Measurements from ENCODE around the gene TGM2. TPM values are rescaled to one million over a fixed set of nuclear protein-coding genes. Genes with fewer than 3 reads are reported as not detected.
"Not testable (repeated sequence)": the region's sequence is repeated elsewhere in the genome, so short reads cannot be mapped to it uniquely, and the experiment has no call there.

TGM2 gene
- total and polyA plus RNA-seq, 4 donors, result 12.9 to 63.3 (median 19.6) TPM

DNA sequence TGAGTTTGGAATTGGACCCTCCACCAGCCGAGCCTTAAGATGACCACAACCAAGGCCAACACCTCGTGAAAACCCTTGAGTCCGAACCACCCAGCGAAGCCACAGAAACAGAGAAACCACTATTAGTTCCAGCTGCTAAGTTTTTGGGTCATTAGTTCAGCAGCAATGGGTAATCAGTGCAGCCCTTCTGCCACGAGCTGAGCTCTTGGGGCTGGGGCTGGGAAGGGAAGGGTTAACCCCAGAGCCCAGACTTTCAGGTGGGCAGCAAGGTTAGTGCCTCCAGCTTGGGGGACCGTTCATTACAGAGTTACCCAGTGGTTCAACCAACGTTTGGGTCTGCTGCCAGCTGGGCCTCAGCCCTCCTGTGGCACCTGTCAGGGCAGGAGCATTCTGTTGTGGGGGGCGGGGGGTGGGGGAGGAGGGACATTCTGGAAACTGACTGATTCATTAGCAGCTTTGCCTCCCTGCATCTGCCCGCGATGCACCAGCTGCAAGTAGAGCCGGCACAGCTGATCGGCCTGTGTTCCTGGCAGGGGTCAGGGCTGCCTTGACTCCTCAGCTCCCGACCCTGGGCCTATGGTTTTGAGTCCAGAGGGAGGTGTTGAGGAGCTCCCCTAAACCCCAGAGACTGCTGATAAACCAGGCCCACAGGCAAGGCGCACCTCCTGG, 52.7 kb downstream of the TGM2 start:
- 69% methylated on average over 13 of the region's 14 CpGs for WGBS (ENCODE audit: insufficient coverage)
- H3K36me3 ChIP-seq (ENCODE audit: control insufficient read depth, insufficient read depth, low read length), result no peaks in the 10 kb centered on the region
- no peak for DNase-seq (ENCODE audit: low read depth in 4 of 6, low spot score in 6 of 6)
- H3K27ac ChIP-seq (ENCODE audit: low read depth, low read length), result no peak overlapping the region
- H3K9me3 ChIP-seq (ENCODE audit: control insufficient read depth, insufficient read depth, low read length), result no peaks in the 10 kb centered on the region
- H3K4me3 ChIP-seq (ENCODE audit: low read depth, low read length), result no peak overlapping the region
- peaks cover 17% of the 10 kb centered on the region for H3K4me1 ChIP-seq (ENCODE audit: control insufficient read depth, insufficient read depth, low read length)
- no peaks in the 10 kb centered on the region for H3K27me3 ChIP-seq (ENCODE audit: control insufficient read depth, insufficient read depth, low read length)

DNA sequence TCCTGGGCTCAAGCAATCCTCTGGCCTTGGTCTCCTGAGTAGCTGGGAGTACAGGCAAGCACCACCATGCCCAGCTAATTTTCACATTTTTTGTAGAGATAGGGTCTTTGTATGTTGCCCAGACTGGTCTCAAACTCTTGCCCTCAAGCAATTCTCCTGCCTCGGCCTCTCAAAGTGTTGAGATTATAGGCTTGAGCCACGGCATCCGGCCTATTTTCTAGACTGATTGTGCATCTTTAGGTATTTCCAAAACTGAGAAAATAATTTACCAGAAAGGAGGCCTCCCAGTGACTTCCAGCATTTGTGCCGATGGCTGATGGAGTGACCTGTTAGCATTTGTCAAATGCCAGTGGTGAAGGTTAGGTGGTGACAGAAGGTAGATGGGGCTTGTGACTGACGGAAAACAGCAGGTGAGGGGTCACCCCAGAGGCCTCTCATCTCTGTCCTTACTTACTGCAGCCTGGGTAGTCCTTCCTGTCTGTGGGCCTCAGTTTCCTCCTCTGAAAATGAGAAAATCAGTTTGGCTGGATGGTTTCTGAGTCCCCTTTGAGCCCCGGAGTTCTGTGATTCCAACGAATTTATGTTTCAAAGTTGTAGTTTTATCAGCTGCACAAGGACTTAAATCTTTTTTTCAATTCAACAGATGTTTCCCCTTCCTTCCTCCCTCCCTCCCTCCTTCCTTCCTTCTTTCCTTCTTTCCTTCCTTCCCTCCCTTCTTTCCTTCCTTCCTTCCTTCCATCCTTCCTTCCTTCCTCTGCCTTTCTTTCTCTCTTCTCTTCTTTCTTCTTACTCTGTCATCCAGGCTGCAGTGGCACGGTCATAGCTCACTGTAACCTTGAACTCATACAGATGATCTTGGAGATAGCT, 53.5 kb downstream of the TGM2 start:
- no peaks in the 10 kb centered on the region for H3K9me3 ChIP-seq (ENCODE audit: control insufficient read depth, insufficient read depth, low read length)
- H3K27ac ChIP-seq (ENCODE audit: low read depth, low read length), result no peak overlapping the region
- no peak overlapping the region for H3K4me3 ChIP-seq (ENCODE audit: low read depth, low read length)
- no peak for DNase-seq (ENCODE audit: low read depth in 4 of 6, low spot score in 6 of 6)
- H3K36me3 ChIP-seq (ENCODE audit: control insufficient read depth, insufficient read depth, low read length), result no peaks in the 10 kb centered on the region
- WGBS (ENCODE audit: insufficient coverage), result 89% methylated on average over 4 of the region's 8 CpGs
- H3K4me1 ChIP-seq (ENCODE audit: control insufficient read depth, insufficient read depth, low read length), result peaks cover 17% of the 10 kb centered on the region
- no peaks in the 10 kb centered on the region for H3K27me3 ChIP-seq (ENCODE audit: control insufficient read depth, insufficient read depth, low read length)

- Histone ChIP-seq H3K4me1 (ENCODE audit: control insufficient read depth, insufficient read depth, low read length) (peaks cover 17% of the 10 kb centered on the region), H3K36me3 (ENCODE audit: control insufficient read depth, insufficient read depth, low read length) (no peaks in the 10 kb centered on the region), H3K27ac (ENCODE audit: low read depth, low read length) (peak overlapping the region; percentile 64), H3K4me3 (ENCODE audit: low read depth, low read length) (no peak overlapping the region), H3K27me3 (ENCODE audit: control insufficient read depth, insufficient read depth, low read length) (no peaks in the 10 kb centered on the region), H3K9me3 (ENCODE audit: control insufficient read depth, insufficient read depth, low read length) (no peaks in the 10 kb centered on the region)
- DNase-seq (ENCODE audit: low read depth in 4 of 6, low spot score in 6 of 6), result no peak
- 93% methylated on average over 8 of the region's 8 CpGs for WGBS (ENCODE audit: insufficient coverage)
These were observed 54.4 kb downstream of the TGM2 start for GRCh38 chr20:38110525-38111178.

DNA sequence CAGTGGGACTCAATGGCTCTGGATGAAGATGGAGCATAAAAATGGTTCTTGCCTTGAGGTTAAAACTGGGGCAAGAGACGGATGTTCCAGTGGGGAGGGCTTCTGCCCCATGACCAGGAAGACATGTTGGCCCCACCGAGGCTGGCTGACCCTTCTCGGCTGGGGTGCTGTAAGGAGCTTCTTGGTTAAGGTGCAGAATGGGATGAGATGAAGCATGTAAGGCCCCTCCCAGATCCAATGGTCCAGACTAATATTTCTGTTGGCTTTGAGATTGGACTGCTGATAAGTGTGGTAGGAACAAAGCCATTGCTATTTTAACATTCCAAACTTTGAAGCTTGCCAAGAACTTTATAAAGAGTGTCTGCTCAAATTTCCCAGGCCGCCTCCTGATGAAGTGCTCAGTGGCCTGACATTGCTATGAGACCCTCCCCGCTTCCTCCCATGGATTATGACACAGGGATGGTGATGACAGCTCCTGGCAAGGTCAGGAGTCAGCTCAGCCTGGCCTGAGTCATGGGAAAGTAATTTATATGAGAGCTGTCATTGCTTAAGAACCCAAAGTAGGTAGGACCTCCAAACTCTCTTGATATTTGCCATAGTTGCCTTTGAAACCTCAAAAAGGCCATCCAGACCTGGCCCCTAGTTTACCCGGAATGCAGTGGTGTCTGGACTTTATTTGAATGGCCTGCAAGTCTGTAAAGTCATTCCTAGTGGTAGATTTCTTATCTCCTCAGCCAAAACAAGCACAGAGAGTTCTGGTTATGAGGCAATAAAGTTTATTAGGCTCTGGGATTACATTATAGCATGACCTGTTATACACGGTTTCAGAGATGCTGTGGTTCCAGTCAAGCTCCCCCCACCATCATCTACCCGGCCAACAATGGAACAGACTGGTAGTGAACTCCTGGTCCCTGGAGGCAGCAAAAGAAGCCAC, 55.2 kb downstream of the TGM2 start:
- 82% methylated on average over 4 of the region's 8 CpGs for WGBS (ENCODE audit: insufficient coverage)
- Histone ChIP-seq H3K27ac (ENCODE audit: low read depth, low read length) (peak overlapping the region; percentile 64), H3K36me3 (ENCODE audit: control insufficient read depth, insufficient read depth, low read length) (no peaks in the 10 kb centered on the region), H3K27me3 (ENCODE audit: control insufficient read depth, insufficient read depth, low read length) (no peaks in the 10 kb centered on the region), H3K4me1 (ENCODE audit: control insufficient read depth, insufficient read depth, low read length) (peaks cover 17% of the 10 kb centered on the region), H3K4me3 (ENCODE audit: low read depth, low read length) (no peak overlapping the region), H3K9me3 (ENCODE audit: control insufficient read depth, insufficient read depth, low read length) (no peaks in the 10 kb centered on the region)
- DNase-seq (ENCODE audit: low read depth in 4 of 6, low spot score in 6 of 6), result peak in 1 of 6 donors; percentile 66

DNA sequence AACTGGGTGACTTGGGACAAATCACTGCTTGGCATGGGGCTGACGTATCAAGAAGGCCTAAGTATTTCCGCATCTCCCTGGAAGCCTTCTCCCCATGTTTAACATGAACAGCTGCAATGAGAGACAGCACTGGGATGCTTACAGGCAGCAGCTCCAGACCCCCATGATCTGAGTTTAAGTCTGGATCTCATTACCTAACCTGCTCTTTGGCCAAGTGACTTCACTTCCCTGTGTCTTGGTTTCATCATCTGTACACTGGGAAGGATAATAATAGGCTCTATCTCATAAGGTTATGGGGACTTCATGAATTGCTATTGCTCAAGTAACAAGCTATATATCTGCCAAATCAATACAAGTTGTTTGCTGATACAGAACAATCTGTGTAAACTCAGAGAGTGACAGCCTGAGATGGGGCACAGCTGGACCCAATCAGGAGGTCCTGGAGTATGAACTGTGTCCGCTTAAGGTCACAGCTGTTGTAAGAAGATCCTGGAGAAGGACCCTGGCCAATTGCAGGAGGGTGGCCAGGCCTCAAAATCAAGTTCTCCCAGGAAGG, 56.0 kb downstream of the TGM2 start:
- H3K9me3 ChIP-seq (ENCODE audit: control insufficient read depth, insufficient read depth, low read length), result no peaks in the 10 kb centered on the region
- no peak overlapping the region for H3K4me3 ChIP-seq (ENCODE audit: low read depth, low read length)
- H3K27ac ChIP-seq (ENCODE audit: low read depth, low read length), result peak overlapping the region; percentile 64
- no peaks in the 10 kb centered on the region for H3K36me3 ChIP-seq (ENCODE audit: control insufficient read depth, insufficient read depth, low read length)
- H3K27me3 ChIP-seq (ENCODE audit: control insufficient read depth, insufficient read depth, low read length), result no peaks in the 10 kb centered on the region
- H3K4me1 ChIP-seq (ENCODE audit: control insufficient read depth, insufficient read depth, low read length), result peaks cover 17% of the 10 kb centered on the region
- WGBS (ENCODE audit: insufficient coverage), result 80% methylated on average over 3 of the region's 3 CpGs
- peak in 1 of 6 donors; percentile 45 for DNase-seq (ENCODE audit: low read depth in 4 of 6, low spot score in 6 of 6)

DNA sequence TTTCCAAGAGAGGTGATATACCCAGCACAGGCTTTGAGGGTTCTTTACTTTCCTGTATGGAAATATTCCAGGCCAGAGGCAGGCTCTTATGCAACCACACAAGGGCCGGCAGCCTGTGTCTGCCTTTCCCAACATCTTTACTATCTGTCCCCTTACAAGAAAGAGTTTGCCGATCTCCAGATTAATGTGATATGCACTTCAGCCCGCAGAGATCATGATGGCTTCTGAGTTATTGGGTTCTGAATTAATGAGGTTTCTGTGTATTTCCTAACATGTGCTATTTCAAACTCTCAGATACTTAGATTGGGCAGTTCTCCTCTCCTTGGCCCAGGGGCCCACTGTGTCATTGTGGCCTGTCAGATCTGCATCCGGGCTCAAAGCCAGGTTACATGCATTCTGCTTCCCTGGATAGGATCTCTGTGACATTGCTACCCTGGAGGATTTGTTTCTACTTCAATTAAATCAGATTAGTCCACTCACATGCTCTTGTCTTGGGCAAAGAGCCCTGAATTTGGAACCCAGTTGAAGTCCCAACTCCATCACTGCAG, 56.6 kb downstream of the TGM2 start:
- no peaks in the 10 kb centered on the region for H3K27me3 ChIP-seq (ENCODE audit: control insufficient read depth, insufficient read depth, low read length)
- H3K4me3 ChIP-seq (ENCODE audit: low read depth, low read length), result no peak overlapping the region
- no peaks in the 10 kb centered on the region for H3K9me3 ChIP-seq (ENCODE audit: control insufficient read depth, insufficient read depth, low read length)
- 40% methylated on average over 1 of the region's 4 CpGs for WGBS (ENCODE audit: insufficient coverage)
- no peaks in the 10 kb centered on the region for H3K36me3 ChIP-seq (ENCODE audit: control insufficient read depth, insufficient read depth, low read length)
- peaks cover 17% of the 10 kb centered on the region for H3K4me1 ChIP-seq (ENCODE audit: control insufficient read depth, insufficient read depth, low read length)
- DNase-seq (ENCODE audit: low read depth in 4 of 6, low spot score in 6 of 6), result peak in 2 of 6 donors; percentile 38 to 46
- peak overlapping the region; percentile 64 for H3K27ac ChIP-seq (ENCODE audit: low read depth, low read length)

DNA sequence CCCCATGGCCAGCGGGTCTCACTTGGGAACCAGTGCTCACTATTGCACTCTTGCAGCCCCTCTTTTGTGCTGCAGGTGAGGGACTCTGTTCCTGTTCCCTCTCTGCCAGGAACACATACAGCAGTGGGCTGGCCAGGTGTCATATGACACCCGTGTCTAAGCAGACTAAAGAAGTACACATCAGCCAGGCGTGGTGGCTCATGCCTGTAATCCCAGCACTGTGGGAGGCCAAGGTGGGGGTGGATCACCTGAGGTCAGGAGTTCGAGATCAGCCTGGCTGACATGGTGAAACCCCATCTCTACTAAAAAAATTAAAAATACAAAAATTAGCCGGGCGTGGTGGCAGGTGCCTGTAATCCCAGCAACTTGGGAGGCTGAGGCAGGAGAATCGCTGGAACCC, 57.2 kb downstream of the TGM2 start:
- not testable (repeated sequence) for DNase-seq (ENCODE audit: low read depth in 4 of 6, low spot score in 6 of 6)
- WGBS (ENCODE audit: insufficient coverage), result 86% methylated on average over 6 of the region's 7 CpGs

GRCh38 chr20:38107386-38107785, 57.7 kb downstream of the TGM2 start:
- H3K27me3 ChIP-seq (ENCODE audit: control insufficient read depth, insufficient read depth, low read length); H3K9me3 ChIP-seq (ENCODE audit: control insufficient read depth, insufficient read depth, low read length); DNase-seq (ENCODE audit: low read depth in 4 of 6, low spot score in 6 of 6); H3K36me3 ChIP-seq (ENCODE audit: control insufficient read depth, insufficient read depth, low read length); H3K27ac ChIP-seq (ENCODE audit: low read depth, low read length); H3K4me3 ChIP-seq (ENCODE audit: low read depth, low read length): not testable (repeated sequence)
- H3K4me1 ChIP-seq (ENCODE audit: control insufficient read depth, insufficient read depth, low read length), result peaks cover 14% of the 10 kb centered on the region
- no CpG with 5 or more reads among the region's 1 CpG for WGBS (ENCODE audit: insufficient coverage)

More for the DNA sequence above, 57.2 kb downstream of the TGM2 start:
- not testable (repeated sequence) for H3K4me3 ChIP-seq (ENCODE audit: low read depth, low read length); H3K27me3 ChIP-seq (ENCODE audit: control insufficient read depth, insufficient read depth, low read length); H3K27ac ChIP-seq (ENCODE audit: low read depth, low read length); H3K9me3 ChIP-seq (ENCODE audit: control insufficient read depth, insufficient read depth, low read length); H3K36me3 ChIP-seq (ENCODE audit: control insufficient read depth, insufficient read depth, low read length)
- peaks cover 17% of the 10 kb centered on the region for H3K4me1 ChIP-seq (ENCODE audit: control insufficient read depth, insufficient read depth, low read length)
